SK-N-MC (cell line): ENCODE results near the gene CTSS.

Source experiments
- EZH2 ChIP-seq: fragments of 200-600 bp; sonication (generic); IDR thresholded peaks from one replicate; pipeline ENCODE4 v1.6.1; 2017; ENCODE audit warnings: antibody characterized with exemption
- FOXP2 ChIP-seq: optimal IDR thresholded peaks from 2 replicates; pipeline ENCODE3; 2011; ENCODE audit warnings: mild to moderate bottlenecking, moderate library complexity; ENCODE audit not compliant: insufficient read depth; ENCODE audit errors: extremely low read length, control extremely low read depth
- POLR2AphosphoS5 ChIP-seq: IDR thresholded peaks from 2 replicates; pipeline ENCODE4 v1.6.1; 2012; ENCODE audit warnings: mild to moderate bottlenecking, low read depth, low read length, borderline replicate concordance

DNA sequence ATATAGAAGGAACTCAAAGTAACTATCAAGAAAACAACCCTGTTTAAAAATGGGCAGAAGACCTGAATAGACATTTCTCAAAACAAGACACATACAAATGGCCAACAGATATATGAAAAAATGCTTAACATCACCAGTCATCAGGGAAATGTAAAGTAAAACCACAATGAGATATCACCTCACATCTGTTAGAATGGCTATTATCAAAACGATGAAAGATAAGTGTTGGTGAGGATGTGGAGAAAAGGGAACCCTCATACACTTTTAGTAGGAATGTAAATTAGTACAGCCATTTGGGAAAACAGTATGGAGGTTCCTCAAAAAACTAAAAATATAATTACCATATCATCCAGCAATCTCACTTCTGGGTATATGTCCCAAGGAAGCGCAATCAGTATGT is 3.0 kb downstream of the CTSS start:
- TF ChIP-seq EZH2 = no peak
- TF ChIP-seq POLR2AphosphoS5 = no peak
- no peak for TF ChIP-seq FOXP2
